Central memory CD8-positive, alpha-beta T cell (primary cell): ENCODE data around the gene FBXW2.
A peak's percentile ranks its signal among the peaks of the same experiment; 100 is the strongest.

ENCODE experiments used
- ATAC-seq: fragments of 150-1000 bp; cut with Tn5 transposase; replicated peaks from 2 replicates; pipeline ENCODE4 v1.10.0; 2022; ENCODE audit warnings: mild to moderate bottlenecking, moderate FRiP score, moderate number of reproducible peaks; ENCODE audit not compliant: poor library complexity, severe bottlenecking; ENCODE audit errors: extremely low read depth
- DNase-seq, 2 donors: peaks; one replicate each; pipeline ENCODE4 v3.0.0; 2021; ENCODE audit warnings: low spot score in 2 of 2
- H3K27ac Mint-ChIP-seq: one replicate; pipeline ENCODE4 v1.8.0; 2022; ENCODE audit warnings: low read depth, mild to moderate bottlenecking, moderate library complexity, mixed read lengths
- H3K27me3 Mint-ChIP-seq: one replicate; pipeline ENCODE4 v1.8.0; 2022; ENCODE audit warnings: mixed read lengths
- H3K36me3 Mint-ChIP-seq: one replicate; pipeline ENCODE4 v1.8.0; 2022; ENCODE audit warnings: mild to moderate bottlenecking, moderate library complexity, mixed read lengths; ENCODE audit not compliant: insufficient read depth
- H3K4me1 Mint-ChIP-seq: one replicate; pipeline ENCODE4 v1.8.0; 2022; ENCODE audit warnings: mixed read lengths
- H3K4me3 Mint-ChIP-seq: one replicate; pipeline ENCODE4 v1.8.0; 2022; ENCODE audit warnings: mild to moderate bottlenecking, moderate library complexity, mixed read lengths
- H3K9me3 Mint-ChIP-seq: one replicate; pipeline ENCODE4 v1.8.0; 2022; ENCODE audit warnings: mixed read lengths

FBXW2 gene

DNA sequence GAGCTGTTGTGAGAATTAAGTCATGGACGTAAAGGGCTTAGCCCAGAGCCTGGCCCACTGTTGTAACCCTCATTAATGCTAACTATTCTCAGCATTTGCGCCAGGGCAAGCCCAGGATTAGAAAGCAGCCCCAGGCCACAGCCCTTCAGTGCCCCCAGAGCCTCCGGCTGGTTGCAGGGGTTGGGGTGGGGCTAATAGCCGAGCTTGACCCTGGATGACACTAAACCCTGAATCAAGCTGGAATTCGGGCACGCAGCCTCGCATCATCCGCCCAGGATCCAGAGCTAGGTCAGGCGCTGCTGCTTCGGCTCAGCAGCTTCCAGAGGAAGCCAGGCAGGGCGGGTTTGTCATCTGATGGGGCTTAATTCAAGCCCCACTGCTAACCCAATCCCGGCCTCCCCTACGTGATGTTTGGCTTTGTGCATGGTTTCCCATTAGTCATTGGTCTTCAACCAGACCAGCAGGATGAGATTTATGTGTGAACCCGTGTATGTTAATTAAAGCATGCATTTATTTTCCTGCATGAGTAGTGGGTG is 77.8 kb downstream of the FBXW2 start:
- Mint-ChIP-seq H3K4me1 (peaks cover 39% of the 10 kb centered on the region), H3K36me3 (peaks cover 7% of the 10 kb centered on the region), H3K9me3 (no peaks in the 10 kb centered on the region), H3K4me3 (peak overlapping the region; percentile 94), H3K27me3 (no peaks in the 10 kb centered on the region), H3K27ac (no peak overlapping the region)
- no peak for DNase-seq
- ATAC-seq, result no peak

DNA sequence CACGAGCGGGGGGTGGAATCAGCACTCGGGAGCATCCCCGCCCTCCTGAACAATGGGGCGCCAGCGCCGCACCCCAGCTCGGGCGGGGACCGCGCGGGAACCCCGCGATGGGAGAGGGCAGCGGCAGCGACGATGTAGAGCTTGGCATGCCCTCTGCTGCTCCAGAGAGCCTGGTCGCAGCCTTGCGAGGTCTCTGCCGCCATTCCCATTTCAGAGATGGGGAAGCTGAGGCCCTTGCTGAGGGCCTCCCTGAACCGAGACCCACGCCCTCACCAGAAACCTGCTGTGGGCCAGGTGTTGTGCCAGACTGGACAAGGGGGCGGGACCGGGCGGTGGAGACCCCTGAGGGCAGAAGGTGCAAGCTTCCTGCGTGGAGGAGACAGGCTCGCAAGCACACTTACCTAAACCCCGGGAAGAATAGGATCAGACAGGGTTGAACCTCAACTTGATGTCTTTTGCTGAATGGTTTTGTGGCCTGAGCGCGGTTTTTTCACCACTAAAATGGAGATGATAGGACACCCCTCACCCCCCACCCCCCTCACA is 78.3 kb downstream of the FBXW2 start:
- DNase-seq (no peak), ATAC-seq (peak; percentile 43)
- peak overlapping the region; percentile 94 for H3K4me3 Mint-ChIP-seq
- peaks cover 39% of the 10 kb centered on the region for H3K4me1 Mint-ChIP-seq
- peak overlapping the region; percentile 55 for H3K27ac Mint-ChIP-seq
- no peaks in the 10 kb centered on the region for H3K9me3 Mint-ChIP-seq
- peaks cover 7% of the 10 kb centered on the region for H3K36me3 Mint-ChIP-seq
- no peaks in the 10 kb centered on the region for H3K27me3 Mint-ChIP-seq

DNA sequence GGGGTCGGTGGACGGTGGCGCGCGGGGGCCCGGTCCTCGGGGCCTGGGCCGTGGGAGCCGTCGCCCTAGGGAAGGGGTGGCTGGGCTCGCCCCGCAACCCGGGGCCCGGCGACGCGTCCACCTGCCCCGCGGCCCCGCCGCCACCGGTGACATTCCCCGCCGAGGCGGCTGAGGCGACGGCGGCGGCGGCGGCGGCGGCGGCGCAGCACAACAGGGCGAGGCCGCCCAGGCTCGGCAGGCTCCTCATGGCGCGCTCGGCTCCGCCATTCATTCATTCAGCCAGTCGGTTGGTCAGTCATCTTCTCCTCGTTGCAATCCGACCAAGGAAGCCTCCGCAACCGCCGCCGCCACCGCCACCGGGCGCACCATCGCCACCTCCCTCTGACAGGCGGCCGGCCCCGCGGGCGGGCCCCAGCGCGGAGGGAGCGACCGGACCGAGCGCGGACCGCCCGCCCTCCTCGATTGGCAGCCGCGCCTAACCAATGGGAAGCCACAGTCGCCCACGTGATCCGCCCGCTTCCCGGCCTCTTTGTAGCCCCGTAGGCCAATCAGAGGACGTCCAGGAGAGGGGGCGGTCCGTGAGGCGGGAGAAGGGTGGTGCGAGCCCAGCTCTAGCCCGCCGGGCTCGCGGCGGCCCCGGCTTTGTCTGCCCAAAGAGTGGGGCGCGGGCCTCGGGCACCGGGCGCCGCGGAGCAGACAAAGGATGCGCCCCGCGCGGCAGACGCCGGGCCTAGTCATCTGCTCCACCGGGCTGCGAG is 78.9 kb downstream of the FBXW2 start, which contains the start of gene MEGF9:
Gene MEGF9 (minus strand): TSS at position 383 of the 758 bp plus-strand sequence. CDS start 112 bp downstream, at position 271.
- Mint-ChIP-seq H3K36me3 (peaks cover 7% of the 10 kb centered on the region), H3K27ac (peak within 1 kb of the TSS; percentile 96), H3K9me3 (no peaks in the 10 kb centered on the region), H3K4me3 (peak within 1 kb of the TSS; percentile 94), H3K27me3 (no peaks in the 10 kb centered on the region), H3K4me1 (peaks cover 42% of the 10 kb centered on the region)
- ATAC-seq (peak; percentile 97), DNase-seq (peak; percentile 90 to 91)

DNA sequence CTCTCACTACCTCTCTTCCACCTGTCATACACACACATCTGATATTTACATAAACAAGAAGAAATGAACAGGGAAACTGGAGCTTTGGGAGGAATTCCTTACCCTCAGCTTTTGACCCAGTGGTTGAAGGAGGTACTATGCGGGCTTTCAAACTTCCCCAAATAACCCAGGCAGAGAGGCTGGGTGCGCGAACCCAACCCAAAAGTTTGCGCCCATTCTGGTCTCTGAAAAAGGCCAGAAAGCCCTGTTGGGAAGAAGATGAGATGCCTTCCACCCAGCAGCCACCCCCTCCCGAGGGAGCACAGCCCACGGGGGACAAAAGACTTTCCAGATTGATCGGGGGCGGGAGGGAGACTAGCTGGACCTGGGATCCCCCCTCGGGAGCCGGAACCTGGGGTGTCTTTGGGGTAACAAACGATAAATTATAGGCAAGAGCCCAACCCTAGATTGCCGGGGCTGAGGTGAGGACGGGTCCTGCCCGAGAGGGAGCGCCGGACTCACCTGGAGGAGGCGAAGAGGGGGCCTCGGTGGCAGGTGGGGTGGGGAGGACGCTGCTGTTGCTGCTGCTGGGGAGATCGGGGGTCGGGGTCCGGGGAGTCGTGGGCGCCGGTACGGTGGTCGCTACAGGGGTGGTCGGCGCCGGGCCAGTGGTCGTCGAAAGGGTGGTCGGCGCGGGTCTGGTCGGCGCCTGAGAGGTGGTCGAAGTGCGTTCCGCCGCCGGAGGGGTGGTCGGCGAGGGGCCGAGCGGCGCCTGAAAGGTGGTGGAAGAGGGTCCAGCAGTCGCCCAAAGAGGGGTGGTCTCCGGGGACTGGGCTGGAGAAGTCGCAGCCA is 79.7 kb downstream of the FBXW2 start:
- peaks cover 7% of the 10 kb centered on the region for H3K36me3 Mint-ChIP-seq
- no peak for ATAC-seq
- no peaks in the 10 kb centered on the region for H3K27me3 Mint-ChIP-seq
- H3K4me3 Mint-ChIP-seq, result peak overlapping the region; percentile 94
- H3K9me3 Mint-ChIP-seq, result no peaks in the 10 kb centered on the region
- H3K4me1 Mint-ChIP-seq, result peaks cover 46% of the 10 kb centered on the region
- no peak for DNase-seq
- H3K27ac Mint-ChIP-seq, result peak overlapping the region; percentile 96

DNA sequence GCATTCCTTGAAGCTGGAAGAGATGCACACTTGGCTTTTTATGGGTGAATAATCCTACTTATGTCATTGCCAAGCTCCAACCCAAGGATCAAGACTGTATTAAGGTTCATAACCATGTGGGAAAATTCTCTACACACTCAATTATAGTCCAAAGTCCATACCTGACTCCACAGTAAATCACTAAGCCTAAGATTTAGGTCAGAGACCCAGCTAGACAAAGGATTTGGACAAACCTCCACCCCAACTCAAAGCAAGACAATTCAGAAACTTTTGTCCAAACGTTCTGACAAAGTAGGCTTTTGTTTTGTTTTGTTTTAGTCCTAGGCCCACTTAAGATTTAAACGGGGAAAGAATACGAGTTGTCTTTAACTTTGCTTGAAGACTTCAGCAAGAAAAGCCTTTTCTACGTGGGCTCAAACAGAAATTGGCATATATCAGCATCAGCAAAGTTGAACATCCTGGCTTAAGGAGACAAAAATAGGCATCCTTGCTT is 80.6 kb downstream of the FBXW2 start:
- DNase-seq (no peak), ATAC-seq (no peak)
- Mint-ChIP-seq H3K27me3 (no peaks in the 10 kb centered on the region), H3K9me3 (no peaks in the 10 kb centered on the region), H3K4me1 (peaks cover 46% of the 10 kb centered on the region), H3K4me3 (peak overlapping the region; percentile 94), H3K27ac (peak overlapping the region; percentile 96), H3K36me3 (peaks cover 7% of the 10 kb centered on the region)

DNA sequence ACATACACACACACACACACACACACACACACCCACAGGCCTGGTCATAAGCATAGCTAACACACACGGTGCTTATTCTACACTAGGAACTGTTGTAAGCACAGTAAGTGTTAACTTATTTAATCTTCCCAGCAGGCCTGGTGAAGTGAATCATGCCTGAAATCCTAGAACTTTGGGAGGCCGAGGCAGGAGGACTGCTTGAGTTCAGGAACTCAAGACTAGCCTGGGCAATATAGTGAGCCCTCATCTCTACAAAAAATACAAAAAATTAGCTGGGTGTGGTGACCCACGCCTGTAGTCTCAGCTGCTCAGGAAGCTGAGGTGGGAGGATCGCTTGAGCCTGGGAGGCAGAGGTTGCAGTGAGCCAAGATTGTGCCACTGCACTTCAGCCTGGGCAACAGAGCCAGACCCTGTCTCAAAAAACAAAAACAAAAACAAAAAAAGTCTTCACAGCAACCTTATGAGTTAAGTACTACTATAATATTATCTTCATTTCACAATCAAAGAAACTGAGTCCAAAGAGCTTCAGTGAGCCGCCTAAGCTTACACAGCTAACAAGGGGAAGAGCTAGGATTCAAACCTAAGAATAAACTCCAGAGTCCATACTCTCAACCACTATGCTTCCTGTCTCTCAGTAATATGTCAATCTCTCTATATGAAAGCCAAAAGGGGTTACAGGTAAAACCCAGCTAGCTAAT is 81.2 kb downstream of the FBXW2 start:
- ATAC-seq (no peak), DNase-seq (no peak)
- Mint-ChIP-seq H3K27ac (peak overlapping the region; percentile 96), H3K4me1 (peaks cover 46% of the 10 kb centered on the region), H3K9me3 (no peaks in the 10 kb centered on the region), H3K36me3 (peaks cover 7% of the 10 kb centered on the region), H3K4me3 (peak overlapping the region; percentile 94), H3K27me3 (no peaks in the 10 kb centered on the region)

DNA sequence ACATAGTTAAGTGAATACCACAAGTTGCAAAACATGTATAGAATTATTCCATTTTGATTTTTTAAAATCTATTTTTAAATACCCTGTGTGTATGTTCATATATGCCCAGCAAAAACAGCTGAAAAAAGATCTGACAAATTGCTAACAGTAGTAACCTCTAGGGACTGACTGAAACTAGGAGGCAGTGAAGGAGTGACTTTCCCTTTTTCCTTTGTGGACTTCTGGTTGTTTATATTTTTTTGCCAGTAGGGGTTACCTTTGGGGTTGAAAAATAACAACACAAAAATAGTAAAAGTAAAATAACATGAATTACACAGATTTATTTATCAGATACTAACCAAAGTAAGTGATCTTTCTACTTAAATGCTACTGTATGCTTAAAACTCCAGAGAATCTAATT is 81.9 kb downstream of the FBXW2 start:
- H3K4me3 Mint-ChIP-seq, result peak overlapping the region; percentile 94
- H3K4me1 Mint-ChIP-seq, result peaks cover 46% of the 10 kb centered on the region
- H3K27me3 Mint-ChIP-seq, result no peaks in the 10 kb centered on the region
- no peak for DNase-seq
- peaks cover 7% of the 10 kb centered on the region for H3K36me3 Mint-ChIP-seq
- no peak for ATAC-seq
- H3K9me3 Mint-ChIP-seq, result no peaks in the 10 kb centered on the region
- peak overlapping the region; percentile 96 for H3K27ac Mint-ChIP-seq

DNA sequence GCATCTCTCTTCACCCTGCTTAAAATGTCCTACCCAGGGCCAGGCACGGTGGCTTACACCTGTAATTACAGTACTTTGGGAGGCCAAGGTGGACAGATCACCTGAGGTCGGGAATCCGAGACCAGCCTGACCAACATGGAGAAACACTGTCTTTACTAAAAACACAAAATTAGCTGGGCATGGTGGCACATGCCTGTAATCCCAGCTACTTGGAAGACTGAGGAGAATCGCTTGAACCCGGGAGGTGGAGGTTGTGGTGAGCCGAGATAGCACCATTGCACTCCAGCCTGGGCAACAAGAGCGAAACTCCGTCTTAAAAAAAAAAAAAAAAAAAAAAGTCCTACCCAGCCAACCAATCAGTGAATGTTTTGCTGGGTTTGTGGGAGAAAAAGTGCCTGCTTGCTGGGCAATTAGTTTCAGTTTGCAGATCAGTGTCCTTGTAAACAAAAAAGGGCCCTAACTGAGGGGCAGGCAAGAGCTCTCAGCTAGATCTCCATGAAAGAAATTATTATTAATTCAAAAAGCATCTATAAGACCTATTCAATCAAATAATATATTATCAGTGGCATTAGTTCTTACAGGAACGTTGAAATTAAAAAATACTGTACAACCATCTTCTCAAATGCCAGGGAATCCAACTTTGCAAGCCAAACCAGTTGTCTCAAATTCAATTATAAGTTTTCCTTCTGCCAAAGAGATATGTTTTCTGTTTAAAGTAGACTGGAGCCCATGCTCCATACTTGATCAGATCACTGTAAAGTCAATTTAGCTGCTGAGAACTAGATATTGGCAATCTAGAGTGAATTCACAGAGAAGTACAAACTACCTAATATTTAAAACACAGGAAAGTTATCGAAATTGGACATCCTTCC is 82.9 kb downstream of the FBXW2 start:
- Mint-ChIP-seq H3K4me1 (peaks cover 48% of the 10 kb centered on the region), H3K9me3 (no peaks in the 10 kb centered on the region), H3K27ac (peak overlapping the region; percentile 96), H3K4me3 (peak overlapping the region; percentile 94), H3K27me3 (no peaks in the 10 kb centered on the region), H3K36me3 (peaks cover 7% of the 10 kb centered on the region)
- ATAC-seq (no peak), DNase-seq (peak in 1 of 2 donors; percentile 16)

DNA sequence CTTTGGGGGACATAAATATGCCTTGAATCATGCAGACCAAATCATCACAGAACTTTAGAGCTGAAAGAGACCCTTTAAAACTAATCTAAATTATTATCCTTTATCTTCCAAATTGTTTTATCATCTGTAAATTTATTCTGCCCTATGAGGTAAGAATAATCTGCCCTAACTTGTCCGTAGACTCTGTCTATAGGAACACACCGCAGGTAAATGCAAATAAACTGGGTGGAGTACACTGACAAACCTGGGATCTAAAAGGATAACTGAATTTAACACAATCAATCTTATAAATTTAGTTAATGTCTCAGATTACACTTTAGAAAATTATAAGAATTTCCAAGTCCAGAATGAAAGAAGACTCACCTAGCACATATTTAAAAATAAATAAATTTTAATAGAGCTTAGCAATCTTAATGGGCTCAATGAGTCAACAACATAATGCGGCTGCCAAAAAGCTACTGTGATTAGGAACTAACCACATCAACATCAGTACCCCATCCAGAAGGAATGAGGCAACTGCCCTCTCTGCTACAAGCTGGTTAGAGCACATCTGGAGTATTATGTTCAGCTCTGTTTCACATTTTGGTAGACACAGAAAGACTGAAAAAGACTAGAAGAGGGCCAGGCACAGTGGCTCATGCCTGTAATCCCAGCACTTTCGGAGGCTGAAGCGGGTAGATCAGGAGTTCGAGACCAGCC is 84.5 kb downstream of the FBXW2 start:
- DNase-seq, result no peak
- ATAC-seq, result no peak
- Mint-ChIP-seq H3K4me3 (peak overlapping the region; percentile 94), H3K4me1 (peaks cover 48% of the 10 kb centered on the region), H3K27ac (peak overlapping the region; percentile 96), H3K27me3 (no peaks in the 10 kb centered on the region), H3K9me3 (no peaks in the 10 kb centered on the region), H3K36me3 (peaks cover 9% of the 10 kb centered on the region)

DNA sequence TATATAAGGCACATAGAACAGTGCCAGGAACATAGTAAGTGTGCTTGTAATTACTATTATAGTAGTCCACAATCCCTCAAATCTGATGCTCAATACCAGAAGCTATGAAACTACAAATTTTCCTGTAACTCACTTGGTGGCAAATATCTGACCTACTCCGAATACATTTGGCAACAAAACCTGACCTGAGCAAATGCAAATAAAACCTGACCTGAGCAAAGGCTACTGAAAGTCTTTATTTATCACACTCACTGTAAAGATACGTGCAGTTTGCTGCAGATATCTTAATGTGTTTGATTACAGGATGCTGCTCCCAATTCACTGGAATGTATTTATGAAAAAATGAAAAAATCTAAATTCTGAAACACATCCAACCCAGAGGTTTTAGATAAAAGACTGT is 86.0 kb downstream of the FBXW2 start:
- no peak overlapping the region for H3K27ac Mint-ChIP-seq
- H3K27me3 Mint-ChIP-seq, result no peaks in the 10 kb centered on the region
- no peak for ATAC-seq

More for the DNA sequence above, 86.0 kb downstream of the FBXW2 start:
- Mint-ChIP-seq H3K4me3 (no peak overlapping the region), H3K9me3 (no peaks in the 10 kb centered on the region), H3K4me1 (peaks cover 34% of the 10 kb centered on the region), H3K36me3 (peaks cover 4% of the 10 kb centered on the region)
- no peak for DNase-seq
